Stomach (tissue), 9 donors: ENCODE data around the gene TRIM5. TPM values are rescaled to one million over a fixed set of nuclear protein-coding genes. Genes with fewer than 3 reads are reported as not detected.

ENCODE experiments used
- DNase-seq, 2 donors: peaks; one replicate each; pipeline versions ENCODE4 v3.0.0 to v3.0.0-alpha.2; 2013 to 2019
- H3K27ac ChIP-seq, 5 donors: fragments of 200-600 bp in 4 of 5; sonication (generic) in 4 of 5; one replicate each; pipeline ENCODE4 v1.5.1; 2013 to 2019; ENCODE audit warnings: mild to moderate bottlenecking in 1 of 5, moderate library complexity in 1 of 5
- H3K27me3 ChIP-seq, 3 donors: fragments of 200-600 bp; sonication (generic); one replicate each; pipeline ENCODE4 v1.5.1; 2017 to 2019; ENCODE audit warnings: mixed run types in 1 of 3
- H3K36me3 ChIP-seq, 4 donors: fragments of 200-600 bp; sonication (generic); 1 replicate in 3 of 4; 2 replicates in 1 of 4; pipeline ENCODE4 v1.5.1; 2016 to 2019
- H3K4me1 ChIP-seq, 4 donors: fragments of 200-600 bp; sonication (generic); one replicate each; pipeline ENCODE4 v1.5.1; 2016 to 2019
- H3K4me3 ChIP-seq, 4 donors: fragments of 200-600 bp; sonication (generic) in 3 of 4; one replicate each; pipeline ENCODE4 v1.5.1; 2016 to 2019; ENCODE audit warnings: mild to moderate bottlenecking in 1 of 4
- H3K9me3 ChIP-seq, 4 donors: fragments of 200-600 bp; sonication (generic); one replicate each; pipeline ENCODE4 v1.5.1; 2016 to 2019
- EP300 ChIP-seq: sonication (generic); formaldehyde crosslinking; IDR thresholded peaks from one replicate; pipeline ENCODE4 v1.6.1; 2017; ENCODE audit warnings: antibody characterized with exemption
- POLR2A ChIP-seq, 4 donors: fragments of 450-650 bp; IDR thresholded peaks; one replicate each; pipeline ENCODE4 v1.6.1; 2016; ENCODE audit warnings: antibody characterized with exemption in 4 of 4, control low read depth in 2 of 4, mild to moderate bottlenecking in 1 of 4, moderate library complexity in 1 of 4
- POLR2AphosphoS5 ChIP-seq, 3 donors: sonication (generic); formaldehyde crosslinking; IDR thresholded peaks; one replicate each; pipeline ENCODE4 v1.6.1; 2016; ENCODE audit warnings: antibody characterized with exemption in 3 of 3
- WGBS, 5 donors: extraction: QIAGEN DNeasy Blood & Tissue Kit in 3 of 5; methylation state at CpG; one replicate each; pipeline versions ENCODE4 v1.1.5 to v1.1.7; 2013 to 2018; 5-methylcytosine and 5-hydroxymethylcytosine counted together
- intact Hi-C: fragments of 100-400 bp; cut with DNase I; formaldehyde crosslinking; loops from one replicate; pipeline ENCODE4 v1.15.1; 2023; ENCODE audit warnings: low total_unique reads
- polyA plus RNA-seq, 3 donors: library from polyadenylated mRNA; stranded (reverse); fragments of 200-250 nt; gene quantifications; one replicate each; pipeline ENCODE4 v1.2.3, GENCODE V29; 2013
- total RNA-seq, 5 donors: library from RNA; depleted of rRNA; stranded (reverse); fragments of >200 nt; gene quantifications; one replicate each; pipeline versions ENCODE4 v1.1.0 to v1.2.3, GENCODE V29; 2014 to 2016
- TF ChIP-seq, protein P1 (sequence below), 7 experiments: fragments of 450-650 bp in 4 of 7; fragments of 200-600 bp in 3 of 7; sonication (generic) in 3 of 7; IDR thresholded peaks; one replicate each; pipeline ENCODE4 v1.5.1; 2016 to 2019; ENCODE audit warnings: antibody characterized with exemption in 7 of 7, control low read depth in 2 of 7, mild to moderate bottlenecking in 1 of 7
- donor health status: healthy with polysubstance abuse.
- donor health status: Bipolar disorder and iron deficiency.
- donor health status: healthy.

Gene TRIM5
- total and polyA plus RNA-seq, 8 donors: 4.2 to 81.4 (median 12.6) TPM; not detected in 1

DNA sequence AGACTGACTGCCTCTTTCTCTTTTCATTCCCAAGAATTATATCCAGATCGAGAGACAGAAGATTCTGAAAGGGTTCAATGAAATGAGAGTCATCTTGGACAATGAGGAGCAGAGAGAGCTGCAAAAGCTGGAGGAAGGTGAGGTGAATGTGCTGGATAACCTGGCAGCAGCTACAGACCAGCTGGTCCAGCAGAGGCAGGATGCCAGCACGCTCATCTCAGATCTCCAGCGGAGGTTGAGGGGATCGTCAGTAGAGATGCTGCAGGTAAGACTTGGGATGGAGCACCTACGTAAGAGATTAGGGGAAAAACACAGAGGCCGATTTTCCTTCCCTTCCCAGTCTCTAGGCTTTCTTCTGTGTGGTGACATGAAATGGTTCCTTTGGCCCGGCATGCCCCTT, 13.4 kb upstream of the TRIM5 start:
- Histone ChIP-seq H3K27me3 (no peaks in the 10 kb centered on the region), H3K4me3 (no peak overlapping the region), H3K27ac (no peak overlapping the region), H3K9me3 (no peaks in the 10 kb centered on the region), H3K4me1 (no peaks in the 10 kb centered on the region), H3K36me3 (peaks cover 7 to 63% (median 55%) of the 10 kb centered on the region in 4 donors)
- intact Hi-C loops: no loop called here
- TF ChIP-seq, protein P1, sequence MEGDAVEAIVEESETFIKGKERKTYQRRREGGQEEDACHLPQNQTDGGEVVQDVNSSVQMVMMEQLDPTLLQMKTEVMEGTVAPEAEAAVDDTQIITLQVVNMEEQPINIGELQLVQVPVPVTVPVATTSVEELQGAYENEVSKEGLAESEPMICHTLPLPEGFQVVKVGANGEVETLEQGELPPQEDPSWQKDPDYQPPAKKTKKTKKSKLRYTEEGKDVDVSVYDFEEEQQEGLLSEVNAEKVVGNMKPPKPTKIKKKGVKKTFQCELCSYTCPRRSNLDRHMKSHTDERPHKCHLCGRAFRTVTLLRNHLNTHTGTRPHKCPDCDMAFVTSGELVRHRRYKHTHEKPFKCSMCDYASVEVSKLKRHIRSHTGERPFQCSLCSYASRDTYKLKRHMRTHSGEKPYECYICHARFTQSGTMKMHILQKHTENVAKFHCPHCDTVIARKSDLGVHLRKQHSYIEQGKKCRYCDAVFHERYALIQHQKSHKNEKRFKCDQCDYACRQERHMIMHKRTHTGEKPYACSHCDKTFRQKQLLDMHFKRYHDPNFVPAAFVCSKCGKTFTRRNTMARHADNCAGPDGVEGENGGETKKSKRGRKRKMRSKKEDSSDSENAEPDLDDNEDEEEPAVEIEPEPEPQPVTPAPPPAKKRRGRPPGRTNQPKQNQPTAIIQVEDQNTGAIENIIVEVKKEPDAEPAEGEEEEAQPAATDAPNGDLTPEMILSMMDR (IDR thresholded peaks at IDR 0.05): no peak
- TF ChIP-seq POLR2AphosphoS5 (IDR thresholded peaks at IDR 0.05): no peak
- TF ChIP-seq EP300: no peak
- no peak for TF ChIP-seq POLR2A (IDR thresholded peaks at IDR 0.05)
- 92 to 96% (median 95%) methylated on average over 7 of the region's 7 CpGs for WGBS, 5 donors
- DNase-seq: no peak

DNA sequence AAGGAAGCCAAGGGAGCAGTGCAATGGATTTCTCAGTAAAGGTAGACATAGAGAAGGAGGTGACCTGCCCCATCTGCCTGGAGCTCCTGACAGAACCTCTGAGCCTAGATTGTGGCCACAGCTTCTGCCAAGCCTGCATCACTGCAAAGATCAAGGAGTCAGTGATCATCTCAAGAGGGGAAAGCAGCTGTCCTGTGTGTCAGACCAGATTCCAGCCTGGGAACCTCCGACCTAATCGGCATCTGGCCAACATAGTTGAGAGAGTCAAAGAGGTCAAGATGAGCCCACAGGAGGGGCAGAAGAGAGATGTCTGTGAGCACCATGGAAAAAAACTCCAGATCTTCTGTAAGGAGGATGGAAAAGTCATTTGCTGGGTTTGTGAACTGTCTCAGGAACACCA, 11.3 kb upstream of the TRIM5 start:
- H3K4me3 ChIP-seq: no peak overlapping the region
- intact Hi-C loops: no loop called here
- TF ChIP-seq, protein P1 (IDR thresholded peaks at IDR 0.05): no peak
- TF ChIP-seq POLR2A (IDR thresholded peaks at IDR 0.05) (no peak), EP300 (no peak), POLR2AphosphoS5 (IDR thresholded peaks at IDR 0.05) (no peak)

GRCh38 chr11:5695580-5695979, 10.7 kb upstream of the TRIM5 start:
- TF ChIP-seq POLR2AphosphoS5 (IDR thresholded peaks at IDR 0.05): no peak
- TF ChIP-seq, protein P1 (IDR thresholded peaks at IDR 0.05): no peak
- no peak for TF ChIP-seq POLR2A (IDR thresholded peaks at IDR 0.05)
- no peak for TF ChIP-seq EP300
- Histone ChIP-seq H3K27ac (no peak overlapping the region), H3K36me3 (peaks cover 7 to 45% (median 42%) of the 10 kb centered on the region in 4 donors), H3K4me3 (no peak overlapping the region), H3K4me1 (peaks cover 4 to 21% (median 7%) of the 10 kb centered on the region in 4 donors), H3K9me3 (no peaks in the 10 kb centered on the region), H3K27me3 (no peaks in the 10 kb centered on the region)
- no peak for DNase-seq
- 76 to 88% (median 76%) methylated on average over 1 of the region's 1 CpG for WGBS, 5 donors
- intact Hi-C loops: no loop called here

More for the DNA sequence above, 11.3 kb upstream of the TRIM5 start:
- H3K4me1 ChIP-seq: peaks cover 4 to 15% (median 4%) of the 10 kb centered on the region in 4 donors
- 73 to 85% (median 79%) methylated on average over 2 of the region's 2 CpGs for WGBS, 5 donors
- no peaks in the 10 kb centered on the region for H3K27me3 ChIP-seq
- no peak overlapping the region for H3K27ac ChIP-seq
- no peaks in the 10 kb centered on the region for H3K9me3 ChIP-seq
- no peak for DNase-seq
- peaks cover 7 to 48% (median 45%) of the 10 kb centered on the region in 4 donors for H3K36me3 ChIP-seq

GRCh38 chr11:5694642-5695041, 9.8 kb upstream of the TRIM5 start:
- peaks cover 7 to 36% (median 34%) of the 10 kb centered on the region in 4 donors for H3K36me3 ChIP-seq
- no peaks in the 10 kb centered on the region for H3K9me3 ChIP-seq
- TF ChIP-seq POLR2AphosphoS5 (IDR thresholded peaks at IDR 0.05): no peak
- TF ChIP-seq, protein P1 (IDR thresholded peaks at IDR 0.05): no peak
- no peak for TF ChIP-seq POLR2A (IDR thresholded peaks at IDR 0.05)
- no peak for TF ChIP-seq EP300
- intact Hi-C loops: no loop called here
- no peak for DNase-seq
- H3K4me3 ChIP-seq: no peak overlapping the region
- H3K27me3 ChIP-seq: no peaks in the 10 kb centered on the region
- H3K27ac ChIP-seq: no peak overlapping the region
- peaks cover 4 to 30% (median 12%) of the 10 kb centered on the region in 4 donors for H3K4me1 ChIP-seq
- 67 to 83% (median 75%) methylated on average over 1 of the region's 1 CpG for WGBS, 5 donors
